ENCODE measurements around the gene TBC1D2B. TPM values are rescaled to one million over a fixed set of nuclear protein-coding genes. Genes with fewer than 3 reads are reported as not detected.

The TBC1D2B gene
- total and polyA plus RNA-seq, 9 donors, result 42.3 to 146 (median 115) TPM

GRCh38 chr15:78069462-78070029, 8.0 kb downstream of the TBC1D2B start:
- Histone ChIP-seq H3K4me3 (no peak overlapping the region), H3K27ac (peak overlapping the region in 1 of 2 donors; percentile 95), H3K36me3 (no peaks in the 10 kb centered on the region), H3K27me3 (no peaks in the 10 kb centered on the region), H3K9me3 (no peaks in the 10 kb centered on the region), H3K4me1 (ENCODE audit: insufficient read depth) (peaks cover 56% of the 10 kb centered on the region)
- no peak for DNase-seq
- intact Hi-C loops (cut with DNase I), result loop anchor here in 2 of 4 donors (5.0 to 10.0 kb wide), 2 partner anchors 65 to 67 kb away; no protein-coding TSS in a partner anchor
- 60 to 69% (median 64%) methylated on average over 5 of the region's 5 CpGs for WGBS, 3 donors
- TF ChIP-seq EP300 (IDR thresholded peaks at IDR 0.05) (no peak), POLR2A (IDR thresholded peaks at IDR 0.05) (no peak), CTCF (IDR thresholded peaks at IDR 0.05) (no peak)

GRCh38 chr15:78069052-78069414, 8.5 kb downstream of the TBC1D2B start:
- no peak for TF ChIP-seq POLR2A (IDR thresholded peaks at IDR 0.05)
- TF ChIP-seq CTCF (IDR thresholded peaks at IDR 0.05), result no peak
- no peak for TF ChIP-seq EP300 (IDR thresholded peaks at IDR 0.05)
- 69 to 71% (median 69%) methylated on average over 7 of the region's 7 CpGs for WGBS, 3 donors
- no peaks in the 10 kb centered on the region for H3K9me3 ChIP-seq
- H3K27me3 ChIP-seq, result no peaks in the 10 kb centered on the region
- H3K4me3 ChIP-seq, result no peak overlapping the region
- H3K36me3 ChIP-seq, result no peaks in the 10 kb centered on the region
- intact Hi-C loops (cut with DNase I), result no loop called here
- H3K4me1 ChIP-seq (ENCODE audit: insufficient read depth), result peaks cover 57% of the 10 kb centered on the region
- H3K27ac ChIP-seq, result peak overlapping the region in 1 of 2 donors; percentile 95
- no peak for DNase-seq

- Histone ChIP-seq H3K4me1 (ENCODE audit: insufficient read depth) (peaks cover 64% of the 10 kb centered on the region), H3K4me3 (no peak overlapping the region), H3K27ac (peak overlapping the region in 1 of 2 donors; percentile 95), H3K36me3 (no peaks in the 10 kb centered on the region), H3K9me3 (no peaks in the 10 kb centered on the region), H3K27me3 (no peaks in the 10 kb centered on the region)
- DNase-seq, result no peak
- WGBS, 3 donors, result 40 to 47% (median 40%) methylated on average over 1 of the region's 1 CpG
- TF ChIP-seq EP300 (IDR thresholded peaks at IDR 0.05) (no peak), POLR2A (IDR thresholded peaks at IDR 0.05) (no peak), CTCF (IDR thresholded peaks at IDR 0.05) (no peak)
- intact Hi-C loops (cut with DNase I), result no loop called here
Measured at GRCh38 chr15:78067328-78068228, 9.9 kb downstream of the TBC1D2B start.

- no peak for DNase-seq
- TF ChIP-seq CTCF (IDR thresholded peaks at IDR 0.05), result no peak
- Histone ChIP-seq H3K27ac (peak overlapping the region; percentile 72 to 95), H3K4me1 (ENCODE audit: insufficient read depth) (peaks cover 55% of the 10 kb centered on the region), H3K27me3 (no peaks in the 10 kb centered on the region), H3K9me3 (no peaks in the 10 kb centered on the region), H3K4me3 (no peak overlapping the region), H3K36me3 (no peaks in the 10 kb centered on the region)
- intact Hi-C loops (cut with DNase I), result no loop called here
- 30 to 32% (median 31%) methylated on average over 7 of the region's 7 CpGs for WGBS, 3 donors
Measured at GRCh38 chr15:78065973-78066946, 11.3 kb downstream of the TBC1D2B start.
